ENCODE data around the gene SMPD4. TPM values are rescaled to one million over a fixed set of nuclear protein-coding genes. Genes with fewer than 3 reads are reported as not detected.

SMPD4 gene
- total and polyA plus RNA-seq, 2 of the 8 experiments (the other 6 are each of a cell fraction or from before 2014, with no cell fraction given) = 102 to 106 TPM

DNA sequence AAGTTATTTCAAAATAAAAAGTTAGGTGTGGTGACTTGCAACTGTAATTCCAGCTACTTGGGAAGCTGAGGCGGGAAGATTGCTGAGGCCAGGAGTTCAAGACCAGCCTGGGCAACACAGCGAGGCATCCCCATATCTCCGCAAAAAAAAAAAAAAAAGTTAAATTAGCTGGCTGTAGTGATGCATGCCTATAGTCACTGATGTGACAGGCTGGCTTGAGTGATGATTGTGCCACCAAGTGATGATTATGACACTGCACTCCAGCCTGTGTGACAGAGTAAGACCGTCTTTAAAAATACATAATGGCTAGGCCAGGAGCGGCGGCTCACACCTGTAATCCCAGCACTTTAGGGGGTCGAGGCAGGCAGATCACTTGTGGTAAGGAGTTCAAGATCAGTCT lies 11.5 kb downstream of the SMPD4 start (continued):
- TF ChIP-seq, protein P1, sequence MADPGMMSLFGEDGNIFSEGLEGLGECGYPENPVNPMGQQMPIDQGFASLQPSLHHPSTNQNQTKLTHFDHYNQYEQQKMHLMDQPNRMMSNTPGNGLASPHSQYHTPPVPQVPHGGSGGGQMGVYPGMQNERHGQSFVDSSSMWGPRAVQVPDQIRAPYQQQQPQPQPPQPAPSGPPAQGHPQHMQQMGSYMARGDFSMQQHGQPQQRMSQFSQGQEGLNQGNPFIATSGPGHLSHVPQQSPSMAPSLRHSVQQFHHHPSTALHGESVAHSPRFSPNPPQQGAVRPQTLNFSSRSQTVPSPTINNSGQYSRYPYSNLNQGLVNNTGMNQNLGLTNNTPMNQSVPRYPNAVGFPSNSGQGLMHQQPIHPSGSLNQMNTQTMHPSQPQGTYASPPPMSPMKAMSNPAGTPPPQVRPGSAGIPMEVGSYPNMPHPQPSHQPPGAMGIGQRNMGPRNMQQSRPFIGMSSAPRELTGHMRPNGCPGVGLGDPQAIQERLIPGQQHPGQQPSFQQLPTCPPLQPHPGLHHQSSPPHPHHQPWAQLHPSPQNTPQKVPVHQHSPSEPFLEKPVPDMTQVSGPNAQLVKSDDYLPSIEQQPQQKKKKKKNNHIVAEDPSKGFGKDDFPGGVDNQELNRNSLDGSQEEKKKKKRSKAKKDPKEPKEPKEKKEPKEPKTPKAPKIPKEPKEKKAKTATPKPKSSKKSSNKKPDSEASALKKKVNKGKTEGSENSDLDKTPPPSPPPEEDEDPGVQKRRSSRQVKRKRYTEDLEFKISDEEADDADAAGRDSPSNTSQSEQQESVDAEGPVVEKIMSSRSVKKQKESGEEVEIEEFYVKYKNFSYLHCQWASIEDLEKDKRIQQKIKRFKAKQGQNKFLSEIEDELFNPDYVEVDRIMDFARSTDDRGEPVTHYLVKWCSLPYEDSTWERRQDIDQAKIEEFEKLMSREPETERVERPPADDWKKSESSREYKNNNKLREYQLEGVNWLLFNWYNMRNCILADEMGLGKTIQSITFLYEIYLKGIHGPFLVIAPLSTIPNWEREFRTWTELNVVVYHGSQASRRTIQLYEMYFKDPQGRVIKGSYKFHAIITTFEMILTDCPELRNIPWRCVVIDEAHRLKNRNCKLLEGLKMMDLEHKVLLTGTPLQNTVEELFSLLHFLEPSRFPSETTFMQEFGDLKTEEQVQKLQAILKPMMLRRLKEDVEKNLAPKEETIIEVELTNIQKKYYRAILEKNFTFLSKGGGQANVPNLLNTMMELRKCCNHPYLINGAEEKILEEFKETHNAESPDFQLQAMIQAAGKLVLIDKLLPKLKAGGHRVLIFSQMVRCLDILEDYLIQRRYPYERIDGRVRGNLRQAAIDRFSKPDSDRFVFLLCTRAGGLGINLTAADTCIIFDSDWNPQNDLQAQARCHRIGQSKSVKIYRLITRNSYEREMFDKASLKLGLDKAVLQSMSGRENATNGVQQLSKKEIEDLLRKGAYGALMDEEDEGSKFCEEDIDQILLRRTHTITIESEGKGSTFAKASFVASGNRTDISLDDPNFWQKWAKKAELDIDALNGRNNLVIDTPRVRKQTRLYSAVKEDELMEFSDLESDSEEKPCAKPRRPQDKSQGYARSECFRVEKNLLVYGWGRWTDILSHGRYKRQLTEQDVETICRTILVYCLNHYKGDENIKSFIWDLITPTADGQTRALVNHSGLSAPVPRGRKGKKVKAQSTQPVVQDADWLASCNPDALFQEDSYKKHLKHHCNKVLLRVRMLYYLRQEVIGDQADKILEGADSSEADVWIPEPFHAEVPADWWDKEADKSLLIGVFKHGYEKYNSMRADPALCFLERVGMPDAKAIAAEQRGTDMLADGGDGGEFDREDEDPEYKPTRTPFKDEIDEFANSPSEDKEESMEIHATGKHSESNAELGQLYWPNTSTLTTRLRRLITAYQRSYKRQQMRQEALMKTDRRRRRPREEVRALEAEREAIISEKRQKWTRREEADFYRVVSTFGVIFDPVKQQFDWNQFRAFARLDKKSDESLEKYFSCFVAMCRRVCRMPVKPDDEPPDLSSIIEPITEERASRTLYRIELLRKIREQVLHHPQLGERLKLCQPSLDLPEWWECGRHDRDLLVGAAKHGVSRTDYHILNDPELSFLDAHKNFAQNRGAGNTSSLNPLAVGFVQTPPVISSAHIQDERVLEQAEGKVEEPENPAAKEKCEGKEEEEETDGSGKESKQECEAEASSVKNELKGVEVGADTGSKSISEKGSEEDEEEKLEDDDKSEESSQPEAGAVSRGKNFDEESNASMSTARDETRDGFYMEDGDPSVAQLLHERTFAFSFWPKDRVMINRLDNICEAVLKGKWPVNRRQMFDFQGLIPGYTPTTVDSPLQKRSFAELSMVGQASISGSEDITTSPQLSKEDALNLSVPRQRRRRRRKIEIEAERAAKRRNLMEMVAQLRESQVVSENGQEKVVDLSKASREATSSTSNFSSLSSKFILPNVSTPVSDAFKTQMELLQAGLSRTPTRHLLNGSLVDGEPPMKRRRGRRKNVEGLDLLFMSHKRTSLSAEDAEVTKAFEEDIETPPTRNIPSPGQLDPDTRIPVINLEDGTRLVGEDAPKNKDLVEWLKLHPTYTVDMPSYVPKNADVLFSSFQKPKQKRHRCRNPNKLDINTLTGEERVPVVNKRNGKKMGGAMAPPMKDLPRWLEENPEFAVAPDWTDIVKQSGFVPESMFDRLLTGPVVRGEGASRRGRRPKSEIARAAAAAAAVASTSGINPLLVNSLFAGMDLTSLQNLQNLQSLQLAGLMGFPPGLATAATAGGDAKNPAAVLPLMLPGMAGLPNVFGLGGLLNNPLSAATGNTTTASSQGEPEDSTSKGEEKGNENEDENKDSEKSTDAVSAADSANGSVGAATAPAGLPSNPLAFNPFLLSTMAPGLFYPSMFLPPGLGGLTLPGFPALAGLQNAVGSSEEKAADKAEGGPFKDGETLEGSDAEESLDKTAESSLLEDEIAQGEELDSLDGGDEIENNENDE (IDR thresholded peaks at IDR 0.05; ENCODE audit: insufficient replicate concordance, low read length) = no peak
- TF ChIP-seq KDM4A (IDR thresholded peaks at IDR 0.05; ENCODE audit: low read depth, low read length, severe bottlenecking) = no peak
- TF ChIP-seq SIN3A (conservative IDR thresholded peaks at IDR 0.05 in 1 of 2, IDR thresholded peaks at IDR 0.05 in 1 of 2; ENCODE audit: low read depth in 1 of 2, low read length in 2 of 2) = no peak
- no peak for TF ChIP-seq SP1 (IDR thresholded peaks at IDR 0.05; ENCODE audit: low read depth, low read length)
- TF ChIP-seq GABPA (IDR thresholded peaks at IDR 0.05; ENCODE audit: borderline replicate concordance, insufficient read depth, low read length) = no peak
- no peak for TF ChIP-seq TAF7 (optimal IDR thresholded peaks at IDR 0.05; ENCODE audit: borderline replicate concordance, low read depth, low read length)
- no peak for TF ChIP-seq SIRT6 (IDR thresholded peaks at IDR 0.05; ENCODE audit: low read length)
- no peak for TF ChIP-seq CREB1 (IDR thresholded peaks at IDR 0.05)
